ENCODE results near the gene SYT14. TPM values are rescaled to one million over a fixed set of nuclear protein-coding genes. Genes with fewer than 3 reads are reported as not detected.

SYT14 gene
- total RNA-seq, 1 experiment from 2014 or later: 10.3 TPM

- Mint-ChIP-seq H3K27ac (no peak overlapping the region), H3K4me3 (no peak overlapping the region), H3K4me1 (peaks cover 8 to 10% of the 10 kb centered on the region in 2 experiments; a peak in 3 of 4 replicates), H3K36me3 (ENCODE audit: insufficient read depth in 1 of 3, low read depth in 3 of 3) (no peaks in the 10 kb centered on the region), H3K27me3 (ENCODE audit: low read depth) (no peaks in the 10 kb centered on the region), H3K9me3 (no peaks in the 10 kb centered on the region)
- no peak overlapping the region for H3K18ac ChIP-seq (ENCODE audit: insufficient read length, low read depth, low read length)
- no peaks in the 10 kb centered on the region for H3K79me2 ChIP-seq (ENCODE audit: insufficient read depth, low read length)
- H4K91ac ChIP-seq (ENCODE audit: insufficient read length, low read depth, low read length): no peak overlapping the region
- no peaks in the 10 kb centered on the region for H4K20me1 ChIP-seq (ENCODE audit: control insufficient read depth, insufficient read depth, insufficient read length)
- H3K4me1 ChIP-seq (ENCODE audit: insufficient read depth, low read length): no peaks in the 10 kb centered on the region; the same call in 1 of the 2 replicates
- H3K27ac ChIP-seq (ENCODE audit: insufficient read length, low read depth, low read length): no peak overlapping the region
- H3K79me1 ChIP-seq (ENCODE audit: insufficient read depth, low read depth, low read length, poor library complexity, severe bottlenecking): no peaks in the 10 kb centered on the region
- TF ChIP-seq CTCF (conservative IDR thresholded peaks at IDR 0.05): no peak
- no peak overlapping the region for H3K56ac ChIP-seq (ENCODE audit: insufficient read length, low read depth, low read length)
- no peak overlapping the region for H2AFZ ChIP-seq (ENCODE audit: low read length)
- no peak overlapping the region for H2AK5ac ChIP-seq (ENCODE audit: insufficient read length, low read length)
- H2BK120ac ChIP-seq (ENCODE audit: low read depth, low read length, poor library complexity, severe bottlenecking): no peak overlapping the region
- no peak overlapping the region for H3K4me2 ChIP-seq (ENCODE audit: insufficient read depth, insufficient read length, low read length)
- H3K27me3 ChIP-seq (ENCODE audit: insufficient read depth, low read length): no peaks in the 10 kb centered on the region
- H3K23me2 ChIP-seq (ENCODE audit: insufficient read length, low read depth, low read length, poor library complexity, severe bottlenecking): no peaks in the 10 kb centered on the region
- H3K4ac ChIP-seq (ENCODE audit: low read depth, low read length): no peak overlapping the region
- no CpG with 5 or more reads among the region's 3 CpGs for WGBS (ENCODE audit: extremely low coverage, insufficient read length, low lambda C conversion rate)
- no peak overlapping the region for H3K23ac ChIP-seq (ENCODE audit: insufficient read length, low read depth, low read length)
- no peak overlapping the region for H2BK5ac ChIP-seq (ENCODE audit: insufficient read length, low read length)
- H3K9me3 ChIP-seq (ENCODE audit: control insufficient read depth, low read depth, low read length): no peaks in the 10 kb centered on the region
- no peak overlapping the region for H3T11ph ChIP-seq (ENCODE audit: low read length)
- H4K8ac ChIP-seq (replicated peaks; ENCODE audit: insufficient read length, low read depth, low read length): no peak overlapping the region
- H2BK12ac ChIP-seq (ENCODE audit: insufficient read length, low read depth, low read length): no peak overlapping the region
- H4K5ac ChIP-seq (ENCODE audit: insufficient read length, low read depth, low read length): no peak overlapping the region
- no peak overlapping the region for H3K9ac ChIP-seq (ENCODE audit: extremely low read depth, insufficient read length, low read length)
- DNase-seq: no peak
- no peak overlapping the region for H3K14ac ChIP-seq (ENCODE audit: insufficient read depth, low read length)
- H2BK20ac ChIP-seq (ENCODE audit: low read depth, low read length, poor library complexity, severe bottlenecking): no peak overlapping the region
- H2BK15ac ChIP-seq (ENCODE audit: low read depth, low read length): no peak overlapping the region
These were observed 10.1 kb downstream of the SYT14 start for GRCh38 chr1:209948155-209948554.
